Measurements from ENCODE around the gene FAM20C.

FAM20C gene

GRCh38 chr7:158771-159170 lies 33.6 kb upstream of the FAM20C start:
- no peak for DNase-seq (ENCODE audit: extremely low read depth in 1 of 2, low read depth in 1 of 2)

- DNase-seq (ENCODE audit: extremely low read depth in 1 of 2, low read depth in 1 of 2): no peak
These were observed 32.8 kb upstream of the FAM20C start for GRCh38 chr7:159370-160270.

GRCh38 chr7:160958-161725 lies 31.2 kb upstream of the FAM20C start:
- DNase-seq (ENCODE audit: extremely low read depth in 1 of 2, low read depth in 1 of 2): no peak

DNA sequence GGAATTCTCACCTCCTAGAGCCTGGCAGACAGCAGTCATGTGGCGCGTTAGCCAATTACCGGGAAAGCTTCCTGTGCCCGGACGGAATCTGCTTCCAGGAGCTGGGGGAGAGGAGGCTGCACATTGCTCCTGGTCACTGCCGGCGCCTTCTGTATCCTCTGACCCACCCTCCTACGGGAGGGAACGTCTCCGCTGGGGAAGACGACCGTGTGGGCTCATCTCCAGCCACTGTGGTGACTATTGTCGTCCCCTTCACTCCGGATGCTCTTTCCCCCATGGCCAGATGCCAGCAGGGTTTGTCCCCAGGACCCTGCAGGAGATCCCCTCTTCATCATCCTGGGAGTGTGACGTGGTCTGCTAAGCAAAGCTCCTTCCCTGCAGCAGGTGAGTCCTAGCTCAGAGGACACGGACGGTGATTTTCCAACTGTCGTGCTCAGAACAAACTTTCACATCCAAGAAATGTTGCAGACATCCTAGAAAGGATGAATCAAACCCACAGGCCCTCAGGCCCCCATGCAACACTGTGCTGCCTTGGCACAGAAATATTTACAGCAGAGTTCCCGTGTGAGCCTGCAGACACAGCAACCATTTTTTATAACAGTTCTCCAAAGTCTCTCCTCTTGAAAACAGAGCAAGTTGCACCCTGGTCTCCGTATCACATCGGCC lies 29.6 kb upstream of the FAM20C start:
- no peak for DNase-seq (ENCODE audit: extremely low read depth in 1 of 2, low read depth in 1 of 2)

DNA sequence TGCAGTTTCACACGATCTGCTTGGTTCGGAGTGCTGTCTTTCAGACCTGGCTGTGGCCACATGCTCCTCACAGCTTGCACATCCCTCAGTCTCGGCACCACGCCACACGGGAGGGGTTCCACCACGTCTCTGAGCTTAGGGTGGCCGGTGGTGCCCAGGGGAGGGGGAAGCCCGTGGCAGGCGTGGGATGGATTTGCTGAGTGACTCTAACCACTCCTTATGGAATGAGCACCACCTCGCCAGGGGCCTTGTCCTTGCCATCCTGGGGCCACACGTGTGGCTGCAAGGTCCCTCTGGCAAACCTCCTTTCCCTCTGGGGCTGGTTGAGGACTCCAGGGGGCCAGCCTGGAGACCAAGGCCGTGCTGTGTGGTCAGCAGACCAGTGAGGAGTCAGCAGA lies 29.1 kb upstream of the FAM20C start:
- DNase-seq (ENCODE audit: extremely low read depth in 1 of 2, low read depth in 1 of 2): no peak

DNA sequence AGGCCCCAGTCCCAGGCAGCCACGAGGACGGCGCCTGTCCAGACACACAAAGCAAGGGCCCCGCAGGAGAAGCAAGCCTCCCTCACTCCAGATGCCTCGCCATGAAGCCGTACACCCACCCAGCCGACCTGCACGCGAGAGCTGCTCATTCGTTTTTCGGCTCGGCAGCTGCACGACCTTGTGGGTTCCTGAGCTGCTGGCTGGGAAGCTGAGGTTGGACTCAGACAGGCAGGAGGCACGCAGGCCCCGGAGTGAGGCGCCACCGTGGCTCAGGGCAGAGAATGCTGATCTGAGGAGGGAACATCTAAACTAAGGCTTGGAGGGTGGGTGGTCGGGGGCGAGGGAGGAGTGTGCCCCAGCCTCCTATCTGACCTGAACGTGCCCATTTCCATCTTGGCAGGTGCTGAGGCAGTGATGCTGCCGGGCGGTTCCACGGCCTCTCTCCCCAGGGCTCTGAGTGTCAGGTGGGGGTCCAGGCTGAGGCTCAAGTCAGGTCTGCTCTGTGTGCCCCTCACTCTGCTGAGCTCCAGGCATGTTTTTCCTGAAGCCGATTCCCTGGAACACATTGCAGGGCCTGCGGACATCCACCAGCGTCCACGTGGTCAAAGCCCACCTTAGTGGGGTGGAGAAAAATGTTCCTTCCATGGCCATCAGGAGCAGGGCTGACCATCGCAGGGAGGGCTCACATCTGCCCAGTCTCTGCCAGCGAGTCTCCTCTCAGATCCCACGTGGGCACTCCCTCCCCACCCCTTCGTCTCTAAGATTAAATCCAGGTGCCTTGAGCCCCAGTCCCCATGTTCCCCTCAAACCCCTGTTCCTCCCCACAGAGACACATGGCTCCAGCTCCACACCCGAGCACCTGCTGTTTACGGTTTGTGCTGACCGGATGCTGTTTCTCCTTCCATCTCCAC lies 28.1 kb upstream of the FAM20C start:
- no peak for DNase-seq (ENCODE audit: extremely low read depth in 1 of 2, low read depth in 1 of 2)

DNA sequence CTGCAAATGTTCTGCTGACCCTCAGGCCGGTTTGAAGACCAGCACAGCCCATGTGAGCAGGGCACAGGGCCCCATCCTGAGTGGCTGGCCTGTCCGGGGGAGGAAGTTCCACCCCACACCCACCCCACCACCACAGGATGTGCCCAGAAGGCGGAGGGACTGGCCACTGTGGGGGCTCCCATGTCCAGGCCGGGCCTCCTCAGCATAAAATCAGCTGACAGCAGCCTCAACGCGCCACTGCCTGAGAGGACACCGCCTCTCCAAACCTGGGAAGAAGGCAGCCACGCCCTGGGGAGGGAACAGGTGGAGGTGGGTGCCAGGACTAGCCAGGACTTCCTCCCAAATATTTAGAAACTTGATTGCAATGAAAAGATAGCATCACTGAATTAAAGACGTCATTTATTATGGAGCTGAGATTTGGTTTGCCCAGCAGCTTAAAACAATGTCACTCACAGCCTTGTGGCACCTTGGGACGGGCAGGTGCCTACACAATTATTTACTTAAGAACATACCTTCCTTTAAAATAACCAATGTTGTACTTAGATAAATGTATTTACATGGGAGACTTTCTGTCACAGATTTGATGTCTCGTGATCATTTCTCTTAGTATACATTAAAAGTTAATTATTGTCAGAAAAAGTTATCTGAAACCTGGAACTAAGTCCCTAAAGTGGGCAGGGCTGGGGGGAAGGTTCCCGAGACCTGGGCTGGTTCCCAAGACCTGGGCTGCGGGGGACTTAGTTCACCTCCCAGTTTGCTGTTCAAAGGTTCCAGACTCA lies 27.3 kb upstream of the FAM20C start:
- no peak for DNase-seq (ENCODE audit: extremely low read depth in 1 of 2, low read depth in 1 of 2)

DNA sequence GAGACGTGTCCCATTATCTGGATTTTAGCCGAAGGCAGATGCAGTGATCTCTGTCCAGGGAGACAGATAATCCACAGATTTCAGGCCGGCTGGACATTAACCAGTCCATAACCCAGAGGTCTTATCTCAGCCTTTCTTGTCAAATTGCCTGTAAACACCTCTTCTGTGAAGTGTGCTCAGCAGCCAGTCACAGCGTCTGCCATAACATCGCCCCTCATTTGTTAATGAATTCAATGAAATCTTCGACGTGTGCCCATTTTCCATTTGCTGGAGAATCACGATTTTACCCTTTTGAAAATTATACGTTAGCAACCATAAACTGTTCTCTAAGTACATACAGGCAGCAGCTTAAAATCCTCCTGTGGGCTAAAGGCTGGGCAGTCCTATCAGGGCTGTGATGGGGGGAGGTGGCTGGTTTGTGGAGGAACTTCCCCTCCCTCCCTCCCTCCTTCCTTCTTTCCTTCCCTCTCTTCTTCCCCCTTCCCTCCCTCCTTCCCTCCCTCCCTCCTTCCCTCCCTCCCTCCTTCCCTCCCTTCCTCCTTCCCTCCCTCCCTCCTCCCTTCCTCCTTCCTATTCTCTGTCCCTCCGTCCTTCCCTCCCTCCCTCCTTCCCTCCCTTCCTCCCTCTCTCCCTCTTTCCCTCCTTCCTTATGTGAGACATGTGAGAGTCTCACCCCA lies 26.6 kb upstream of the FAM20C start:
- no peak for DNase-seq (ENCODE audit: extremely low read depth in 1 of 2, low read depth in 1 of 2)

- no peak for DNase-seq (ENCODE audit: extremely low read depth in 1 of 2, low read depth in 1 of 2)
These were observed 25.9 kb upstream of the FAM20C start for GRCh38 chr7:166338-167060.

DNA sequence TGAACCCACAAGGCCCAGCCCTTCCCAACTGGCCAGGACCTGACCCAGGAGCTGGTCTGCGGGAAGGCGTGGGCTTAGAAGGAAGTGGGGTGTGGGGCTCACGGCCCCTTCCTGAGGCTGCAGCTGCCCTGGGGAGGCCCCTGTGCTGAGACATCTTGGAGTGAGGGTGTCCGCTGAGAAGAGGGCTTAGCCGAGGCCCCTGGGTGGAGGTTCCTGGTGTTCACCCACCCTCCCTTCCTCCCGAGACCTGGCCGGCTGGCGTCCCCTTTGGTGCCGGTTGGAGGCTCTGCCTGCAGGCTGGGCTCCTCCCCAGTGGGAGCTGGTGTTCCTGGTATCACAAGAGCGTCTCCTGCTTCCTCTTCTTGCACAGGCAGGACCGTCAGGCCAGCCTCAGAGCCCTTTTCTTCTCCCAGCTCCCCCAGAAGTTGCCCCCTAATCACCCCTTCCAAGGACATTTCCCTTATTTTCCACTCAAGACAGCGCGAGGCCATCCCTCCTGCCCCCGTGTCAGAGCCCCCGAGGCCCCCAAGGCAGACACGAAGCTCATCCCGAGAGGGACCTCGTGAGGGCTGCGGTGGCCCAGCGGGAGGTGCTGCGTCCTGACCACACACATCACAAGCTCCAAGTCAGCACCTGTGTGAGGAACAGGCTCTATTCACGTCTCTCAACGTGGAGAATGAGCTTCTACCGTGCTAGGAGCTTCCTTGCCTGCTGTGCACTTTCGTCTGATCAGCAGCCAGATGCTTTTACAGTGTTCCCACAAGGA lies 25.1 kb upstream of the FAM20C start:
- DNase-seq (ENCODE audit: extremely low read depth in 1 of 2, low read depth in 1 of 2): no peak

DNA sequence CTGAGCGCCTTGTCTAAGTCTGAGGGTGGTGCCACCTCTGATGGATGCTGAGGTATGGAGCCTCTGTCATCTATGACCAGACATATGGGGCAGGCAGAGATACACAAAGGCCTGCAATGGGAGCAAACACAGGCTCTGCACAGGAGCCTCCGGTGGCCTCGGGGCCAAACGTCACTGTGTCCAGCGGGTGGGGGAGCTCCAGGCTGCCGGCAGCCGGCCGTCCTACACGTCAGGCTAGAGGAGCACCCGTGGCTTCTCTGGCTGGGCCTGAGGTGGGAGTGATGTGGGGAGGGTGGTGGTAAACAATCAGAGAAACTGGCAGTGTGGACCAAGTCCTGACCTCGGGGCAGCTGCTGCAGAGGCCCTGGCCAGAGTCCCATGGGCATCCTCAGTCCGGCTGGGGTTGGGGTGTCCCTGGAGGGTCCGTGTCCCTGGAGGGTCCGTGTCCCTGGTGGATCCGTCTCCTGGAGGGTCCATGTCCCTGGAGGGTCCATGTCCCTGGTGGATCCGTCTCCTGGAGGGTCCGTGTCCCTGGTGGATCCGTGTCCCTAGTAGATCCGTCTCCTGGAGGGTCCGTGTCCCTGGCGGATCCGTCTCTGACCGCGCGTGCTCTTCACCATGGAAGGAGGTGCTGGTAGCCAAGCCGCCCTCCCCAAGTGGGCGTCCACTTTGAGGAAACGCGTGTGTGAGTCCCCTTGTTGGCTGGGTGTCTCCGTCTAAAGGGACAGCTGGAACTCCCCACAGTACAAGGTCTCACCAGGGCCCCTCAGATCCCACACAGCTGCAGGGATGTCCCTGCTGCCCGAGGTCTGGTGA lies 24.2 kb upstream of the FAM20C start:
- no peak for DNase-seq (ENCODE audit: extremely low read depth in 1 of 2, low read depth in 1 of 2)

GRCh38 chr7:169276-170172 lies 22.8 kb upstream of the FAM20C start:
- DNase-seq (ENCODE audit: extremely low read depth in 1 of 2, low read depth in 1 of 2): no peak

DNA sequence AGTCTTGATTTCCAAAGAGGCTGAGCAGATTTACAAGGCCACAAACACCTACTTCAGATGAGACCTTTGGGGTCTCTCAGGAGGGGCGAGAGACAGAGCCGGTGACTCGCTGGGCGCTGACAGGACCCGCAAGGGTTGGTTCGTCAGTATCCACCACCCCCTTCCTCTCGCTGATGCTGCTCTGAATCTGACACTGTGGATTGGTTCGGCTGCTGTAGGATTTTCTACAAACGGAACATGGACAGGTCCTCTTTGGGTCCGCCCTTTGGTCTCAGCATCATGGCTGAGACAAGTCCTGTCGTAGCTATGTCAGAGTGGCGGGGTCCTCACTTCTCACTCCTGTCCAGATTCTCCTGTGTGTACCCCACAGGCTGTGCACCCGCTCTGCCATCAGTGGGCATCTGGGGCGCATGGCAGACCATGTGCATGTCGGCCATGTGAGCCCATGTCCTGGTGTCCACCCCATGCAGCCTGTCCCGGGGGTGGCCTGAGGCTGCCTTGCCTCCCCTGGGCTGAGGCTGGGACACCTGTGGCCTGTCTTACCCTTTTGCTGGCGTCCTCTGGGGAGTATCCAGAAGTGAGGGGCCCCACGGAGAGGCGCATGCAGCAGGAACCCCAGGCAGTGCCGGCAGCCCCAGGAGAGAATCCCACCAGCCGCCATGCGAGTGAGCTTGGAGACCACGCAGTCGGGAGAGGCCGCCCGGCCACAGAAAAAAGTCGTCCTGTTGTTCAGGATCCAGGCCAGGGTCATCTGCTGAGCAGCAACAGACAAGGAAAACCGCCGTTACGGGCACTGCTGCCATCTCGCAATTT lies 21.6 kb upstream of the FAM20C start:
- no peak for DNase-seq (ENCODE audit: extremely low read depth in 1 of 2, low read depth in 1 of 2)

DNA sequence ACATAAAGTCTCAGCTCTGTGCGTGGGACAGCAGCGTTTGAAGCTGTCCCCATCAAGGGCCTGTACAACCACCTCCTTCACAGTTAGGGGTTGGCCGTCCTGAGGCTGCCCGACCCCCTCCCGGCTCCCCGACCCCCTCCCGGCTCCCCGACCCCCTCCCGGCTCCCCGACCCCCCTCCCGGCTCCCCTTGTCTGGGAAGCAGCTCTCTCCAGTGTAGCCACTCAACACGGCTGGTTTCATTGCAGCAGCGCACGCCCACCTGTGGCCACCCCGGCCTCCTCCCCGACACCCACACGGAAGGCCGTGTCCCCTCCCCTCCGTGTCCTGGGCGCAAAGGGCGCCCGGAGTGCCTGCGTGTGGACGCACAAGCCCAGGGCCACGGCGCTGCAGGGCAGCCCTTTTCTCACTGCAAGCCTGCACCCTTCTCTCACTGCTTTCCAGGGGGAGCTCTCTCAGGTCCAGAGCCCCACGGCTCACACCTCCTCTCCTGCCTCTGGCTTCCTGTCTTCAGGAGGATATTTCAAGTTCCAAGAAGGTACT lies 20.9 kb upstream of the FAM20C start:
- DNase-seq (ENCODE audit: extremely low read depth in 1 of 2, low read depth in 1 of 2): no peak

Measured in stimulated activated CD8-positive, alpha-beta memory T cell treated with anti-CD3 and anti-CD28 coated beads, Interleukin-7, amount 100 ng/mL, for 48 hours (primary cell).